Endothelial cell of umbilical vein (primary cell): ENCODE data around the gene PRPF19. TPM values are rescaled to one million over a fixed set of nuclear protein-coding genes. Genes with fewer than 3 reads are reported as not detected.

ENCODE experiments used
- BruUV-seq: library from RNA; stranded (reverse); fragments of 400-500 nt; replicated peaks from 2 replicates; lab custom pipeline; 2021; lab: Mats Ljungman, UMichigan
- CTCF ChIA-PET: fragments of 300-600, 350-600 bp; sonication (Branson Sonifier 250); formaldehyde crosslinking; loops from one replicate; lab custom pipeline; 2021; ENCODE audit warnings: antibody characterized with exemption, inconsistent platforms; lab: Charles Lee
- POLR2A ChIA-PET: fragments of 300-600, 350-600 bp; sonication (Branson Sonifier 250); formaldehyde crosslinking; loops from one replicate; lab custom pipeline; 2021; ENCODE audit warnings: antibody characterized with exemption, inconsistent platforms; lab: Charles Lee
- DNase-seq: peaks from one replicate; pipeline ENCODE4 v3.0.0-alpha.2; 2011; ENCODE audit warnings: low read depth, low spot score
- FAIRE-seq: peaks from 2 replicates; lab custom pipeline; 2011; peaks lifted over from hg19 to GRCh38; lab: Jason Lieb, UNC
- H2AFZ ChIP-seq: 2 replicates; pipeline ENCODE4 v1.6.0; 2012; ENCODE audit warnings: low read depth, low read length, control low read depth, inconsistent platforms
- H3K27ac ChIP-seq: 2 replicates; pipeline ENCODE4 v1.5.1; 2011; ENCODE audit warnings: low read depth, mild to moderate bottlenecking, control low read depth, low read length, moderate library complexity; ENCODE audit not compliant: insufficient read depth
- H3K27me3 ChIP-seq, 2 experiments: 2 replicates each; pipeline versions ENCODE4 v1.6.0 to v1.6.1; 2011; ENCODE audit warnings: low read length in 2 of 2, mixed read lengths in 1 of 2; ENCODE audit not compliant: control insufficient read depth in 2 of 2, insufficient read depth in 2 of 2
- H3K36me3 ChIP-seq, 2 experiments: 2 replicates in 1 of 2; 3 replicates in 1 of 2; pipeline ENCODE4 v1.5.1; 2011; ENCODE audit warnings: low read length in 2 of 2, mild to moderate bottlenecking in 1 of 2, moderate library complexity in 1 of 2; ENCODE audit not compliant: control insufficient read depth in 2 of 2, insufficient read depth in 2 of 2; ENCODE audit errors: extremely low read depth in 1 of 2
- H3K4me1 ChIP-seq: 3 replicates; pipeline ENCODE4 v1.5.1; 2011; ENCODE audit warnings: mild to moderate bottlenecking, low read length; ENCODE audit not compliant: control insufficient read depth, insufficient read depth; ENCODE audit errors: extremely low read depth
- H3K4me2 ChIP-seq: 2 replicates; pipeline ENCODE4 v1.6.1; 2011; ENCODE audit warnings: low read length, control low read depth, mixed read lengths; ENCODE audit not compliant: insufficient read depth
- H3K4me3 ChIP-seq, 3 experiments: fragments of 200-600 bp in 1 of 3; sonication (generic), shearing (Covaris generic) in 1 of 3; replicated peaks in 1 of 3; 2 replicates each; pipeline ENCODE4 v1.5.1; 2011 to 2016; ENCODE audit warnings: control low read depth in 3 of 3, low read length in 3 of 3, mild to moderate bottlenecking in 2 of 3, inconsistent platforms in 1 of 3, low read depth in 1 of 3, moderate library complexity in 1 of 3; ENCODE audit not compliant: insufficient read depth in 1 of 3
- H3K79me2 ChIP-seq: 2 replicates; pipeline ENCODE4 v1.6.0; 2012; ENCODE audit warnings: low read length, inconsistent platforms; ENCODE audit not compliant: control insufficient read depth, insufficient read depth
- H3K9ac ChIP-seq: replicated peaks from 2 replicates; pipeline ENCODE3; 2011; ENCODE audit warnings: low read length, control low read depth; ENCODE audit not compliant: insufficient read depth; ENCODE audit errors: extremely low read depth
- H3K9me1 ChIP-seq: replicated peaks from 3 replicates; pipeline ENCODE4 v1.6.0; 2011; ENCODE audit warnings: mild to moderate bottlenecking, low read length; ENCODE audit not compliant: control insufficient read depth, insufficient read depth; ENCODE audit errors: extremely low read depth
- H3K9me3 ChIP-seq: replicated peaks from 2 replicates; pipeline ENCODE4 v1.5.1; 2012; ENCODE audit warnings: low read length, inconsistent platforms; ENCODE audit not compliant: control insufficient read depth, insufficient read depth
- H4K20me1 ChIP-seq: replicated peaks from 2 replicates; pipeline ENCODE3; 2011; ENCODE audit warnings: mild to moderate bottlenecking, low read length; ENCODE audit not compliant: control insufficient read depth, insufficient read depth; ENCODE audit errors: extremely low read depth
- CTCF ChIP-seq, 2 donors: IDR thresholded peaks; 1 replicate in 1 of 2; 2 replicates in 1 of 2; pipeline ENCODE4 v1.5.1; 2011; ENCODE audit warnings: low read length in 2 of 2, mild to moderate bottlenecking in 2 of 2, moderate library complexity in 2 of 2, control low read depth in 1 of 2, inconsistent platforms in 1 of 2, low read depth in 1 of 2; ENCODE audit not compliant: insufficient read depth in 1 of 2; ENCODE audit errors: extremely low read depth in 1 of 2
- FOS ChIP-seq: IDR thresholded peaks from 2 replicates; pipeline ENCODE4 v1.6.1; 2011; ENCODE audit warnings: mild to moderate bottlenecking, low read length, moderate library complexity, borderline replicate concordance; ENCODE audit not compliant: insufficient read depth
- GATA2 ChIP-seq: IDR thresholded peaks from 2 replicates; pipeline ENCODE4 v1.7.0; 2011; ENCODE audit warnings: low read depth, mild to moderate bottlenecking, moderate library complexity, mixed read lengths, low read length; ENCODE audit not compliant: insufficient read length, insufficient read depth
- MAX ChIP-seq: IDR thresholded peaks from 2 replicates; pipeline ENCODE4 v1.6.1; 2011; ENCODE audit not compliant: insufficient read depth, insufficient read length
- POLR2AphosphoS5 ChIP-seq: IDR thresholded peaks from 2 replicates; pipeline ENCODE4 v1.6.1; 2012; ENCODE audit warnings: low read depth, mild to moderate bottlenecking, control low read depth, low read length, moderate library complexity; ENCODE audit not compliant: insufficient read depth
- dilution Hi-C: fragments of 300-500 bp; cut with MboI; formaldehyde crosslinking; loops from one replicate; pipeline ENCODE4 v1.15.0; 2019; ENCODE audit warnings: low sequenced_read_pairs; ENCODE audit not compliant: extremely low pct_ligation_motif_present
- intact Hi-C: fragments of 100-400 bp; cut with micrococcal nuclease; formaldehyde crosslinking; loops from one replicate; pipeline ENCODE4 v1.10.0; 2022
- polyA plus RNA-seq, 4 experiments: library from polyadenylated mRNA; depleted of rRNA in 3 of 4; stranded (reverse) in 3 of 4; unstranded in 1 of 4; fragments of >200 nt; gene quantifications; 2 replicates each; pipeline versions ENCODE4 v1.2.1 to v1.2.3, GENCODE V29; 2011 to 2012; ENCODE audit warnings: missing spikeins in 1 of 4
- total RNA-seq: library from RNA; stranded (reverse); gene quantifications from 2 replicates; pipeline ENCODE4 v1.2.3, GENCODE V29; 2021

The PRPF19 gene
- total and polyA plus RNA-seq, 2 donors (not counting 3 experiments of a cell fraction or from before 2014, with no cell fraction given): 97.1 to 126 TPM

DNA sequence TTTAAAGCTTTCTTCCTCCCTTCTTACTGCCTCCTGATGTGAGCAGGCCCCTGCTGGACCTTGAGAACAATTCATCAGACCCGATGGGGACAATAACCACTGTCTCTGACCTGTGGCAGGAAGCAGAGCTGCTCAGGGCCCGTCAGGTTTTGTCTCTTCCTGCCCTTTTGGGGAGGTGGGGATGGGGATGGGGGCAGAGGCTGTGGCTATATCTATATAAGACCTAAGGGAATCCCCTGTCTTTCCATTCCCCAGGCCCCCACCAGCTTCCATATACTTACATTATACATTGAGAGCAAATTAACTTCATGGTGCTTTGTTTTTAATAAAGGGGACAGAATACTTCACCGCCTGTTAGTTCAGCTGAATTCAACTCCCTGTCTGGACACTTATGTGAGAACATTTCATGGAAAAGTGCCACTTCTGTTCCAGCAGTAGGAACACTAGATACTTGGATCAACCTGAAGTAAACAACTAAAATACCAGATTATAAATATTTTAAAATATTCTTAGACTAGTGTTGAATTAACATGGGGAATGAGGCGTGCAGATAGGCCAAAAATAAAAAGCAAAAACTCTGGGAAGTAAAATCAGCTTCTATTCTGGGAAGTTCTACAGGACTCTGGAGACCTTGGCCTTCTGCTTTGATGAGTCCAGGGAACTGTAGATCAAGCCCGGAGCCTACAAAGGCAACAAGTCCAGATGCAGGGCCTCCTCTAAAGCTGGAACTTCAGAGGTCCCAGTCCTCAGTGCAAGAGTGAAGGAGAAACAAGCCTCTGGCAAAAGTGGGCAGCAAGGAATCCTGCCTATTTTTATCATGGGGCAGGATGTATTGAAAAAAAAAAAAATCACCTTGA is 27.9 kb downstream of the PRPF19 start:
- no peaks in the 10 kb centered on the region for H3K79me2 ChIP-seq
- H3K9ac ChIP-seq: no peak overlapping the region
- no peaks in the 10 kb centered on the region for H3K4me1 ChIP-seq
- no peaks in the 10 kb centered on the region for H4K20me1 ChIP-seq
- TF ChIP-seq MAX (no peak), POLR2AphosphoS5 (no peak), FOS (no peak), GATA2 (no peak), CTCF (IDR thresholded peaks at IDR 0.05; ENCODE audit: extremely low read depth in 1 of 2, insufficient read depth in 1 of 2, low read depth in 1 of 2, low read length in 2 of 2) (no peak)
- no peak overlapping the region for H2AFZ ChIP-seq
- no peaks in the 10 kb centered on the region for H3K27me3 ChIP-seq
- H3K9me1 ChIP-seq: no peaks in the 10 kb centered on the region
- H3K27ac ChIP-seq: no peak overlapping the region
- DNase-seq (no peak), FAIRE-seq (no peak)
- H3K36me3 ChIP-seq: no peaks in the 10 kb centered on the region
- CTCF ChIA-PET: interaction anchor here (0.7 to 1.7 kb wide), 2 partner anchors 9 to 21 kb away, joined by 3 to 8 read pairs; no protein-coding TSS in a partner anchor
- no peaks in the 10 kb centered on the region for H3K9me3 ChIP-seq
- H3K4me2 ChIP-seq: no peak overlapping the region
- dilution Hi-C loops: no loop called here
- no peak overlapping the region for H3K4me3 ChIP-seq
- intact Hi-C loops: no loop called here
- POLR2A ChIA-PET: no interaction called here
- no TSS peak for BruUV-seq
